ENCODE data around the gene LIG4.

The LIG4 gene

DNA sequence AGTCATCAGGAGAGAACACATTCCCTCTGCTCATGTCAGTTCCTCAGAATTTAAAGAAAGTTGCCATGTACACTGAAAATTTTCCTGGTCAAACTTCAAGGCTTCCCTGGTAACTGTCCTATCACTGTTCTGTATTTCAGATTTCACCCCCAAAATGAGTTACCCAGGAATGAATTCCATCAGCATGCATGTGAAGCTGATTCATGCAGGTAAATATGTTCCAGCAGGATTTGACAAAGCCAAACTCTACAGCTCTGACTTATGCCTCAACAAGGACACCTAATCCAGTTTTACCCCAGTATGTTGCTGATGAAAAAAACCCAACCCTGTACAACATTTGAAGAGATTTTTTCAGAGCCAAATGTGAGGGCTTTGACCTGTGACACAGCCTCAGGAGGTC lies 21.5 kb downstream of the LIG4 start:
- no peak for DNase-seq

DNA sequence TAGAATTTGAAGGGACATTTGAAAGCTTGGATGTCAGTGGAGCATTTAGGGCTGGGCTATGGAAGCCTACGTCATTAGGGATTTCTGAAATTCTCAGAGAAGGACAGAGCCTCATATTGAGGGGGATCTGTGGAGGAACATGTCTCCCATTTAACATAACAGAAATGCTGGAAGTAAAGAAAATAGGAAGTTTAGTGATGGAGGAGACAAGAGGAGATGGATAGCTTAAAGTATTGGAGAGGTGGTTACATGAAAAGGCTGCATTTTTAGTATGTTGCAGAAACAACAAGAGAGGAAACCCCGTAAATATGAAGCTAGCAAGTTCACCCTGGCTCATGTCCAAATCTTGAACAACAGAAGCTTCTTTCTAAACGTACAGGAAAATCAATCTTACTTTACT lies 24.4 kb downstream of the LIG4 start:
- no peak for DNase-seq

DNA sequence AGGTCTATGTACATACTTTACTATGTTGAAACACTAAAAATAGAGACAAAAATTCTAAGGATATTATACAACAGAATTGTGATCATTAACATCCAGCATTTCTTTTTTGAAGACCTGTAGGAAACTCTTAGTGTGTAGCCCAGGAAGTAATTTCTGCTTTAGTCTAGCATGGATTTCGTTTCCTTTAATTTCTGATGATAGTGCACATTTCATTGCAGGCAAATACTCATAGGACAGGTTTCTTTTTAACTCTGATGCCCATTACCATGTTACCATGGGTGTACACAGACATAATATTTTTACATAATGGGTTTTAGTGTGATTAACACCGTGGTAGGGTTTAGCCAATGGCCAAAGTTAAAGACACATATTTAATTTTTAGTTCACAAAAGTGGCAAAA lies 27.1 kb downstream of the LIG4 start:
- DNase-seq: no peak

DNA sequence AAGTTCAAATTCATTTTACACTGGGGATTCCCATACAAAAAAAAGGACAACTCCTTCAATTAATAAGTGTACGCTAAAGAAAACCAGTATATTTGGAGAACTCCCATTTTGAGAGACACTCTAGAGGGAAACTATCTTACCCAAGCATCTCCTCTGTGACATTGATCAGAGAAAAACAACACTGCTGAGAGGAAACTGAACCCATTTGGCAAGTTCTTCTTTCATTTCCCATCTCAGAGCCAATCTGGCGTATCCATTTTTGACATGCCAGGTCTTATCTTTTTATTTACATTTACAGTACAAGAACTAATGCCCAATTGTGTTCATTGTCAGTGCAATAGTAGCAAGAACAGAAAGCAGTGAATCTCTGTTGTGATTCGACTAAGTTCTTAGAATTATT lies 30.1 kb downstream of the LIG4 start:
- DNase-seq: no peak

DNA sequence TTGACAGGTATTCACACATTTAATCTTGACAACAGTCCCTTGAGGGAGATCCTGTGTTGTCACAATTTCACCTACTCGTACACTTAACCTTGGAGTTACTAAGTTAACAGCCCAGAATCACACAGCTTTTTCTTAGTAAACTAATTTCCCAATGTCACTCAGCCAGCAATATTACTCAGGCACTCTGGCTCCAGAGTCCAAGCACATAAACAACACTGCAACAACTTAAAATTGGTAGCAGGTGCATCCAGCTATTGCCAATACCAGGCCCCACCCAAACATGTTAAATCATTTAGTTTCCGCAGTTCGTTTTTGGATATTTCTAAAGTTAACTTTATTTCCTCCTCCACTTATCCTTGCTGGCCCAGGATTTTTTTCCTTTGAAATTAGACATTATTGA lies 32.7 kb downstream of the LIG4 start:
- no peak for DNase-seq

DNA sequence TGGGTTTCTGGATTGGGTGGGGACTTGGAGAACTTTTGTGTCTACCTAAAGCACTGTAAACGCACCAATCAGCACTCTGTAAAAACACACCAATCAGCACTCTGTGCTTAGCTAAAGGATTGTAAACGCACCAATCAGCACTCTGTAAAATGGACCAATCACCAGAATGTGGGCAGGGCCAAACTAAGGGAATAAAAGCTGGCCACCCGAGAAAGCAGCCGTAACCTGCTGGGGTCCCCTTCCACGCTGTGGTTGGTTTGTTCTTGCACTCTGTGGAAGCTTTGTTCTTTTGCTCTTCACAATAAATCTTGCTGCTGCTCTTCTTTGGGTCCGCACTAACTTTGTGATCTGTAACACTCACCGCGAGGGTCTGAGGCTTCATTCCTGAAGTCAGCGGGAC lies 37.3 kb downstream of the LIG4 start:
- DNase-seq: no peak

DNA sequence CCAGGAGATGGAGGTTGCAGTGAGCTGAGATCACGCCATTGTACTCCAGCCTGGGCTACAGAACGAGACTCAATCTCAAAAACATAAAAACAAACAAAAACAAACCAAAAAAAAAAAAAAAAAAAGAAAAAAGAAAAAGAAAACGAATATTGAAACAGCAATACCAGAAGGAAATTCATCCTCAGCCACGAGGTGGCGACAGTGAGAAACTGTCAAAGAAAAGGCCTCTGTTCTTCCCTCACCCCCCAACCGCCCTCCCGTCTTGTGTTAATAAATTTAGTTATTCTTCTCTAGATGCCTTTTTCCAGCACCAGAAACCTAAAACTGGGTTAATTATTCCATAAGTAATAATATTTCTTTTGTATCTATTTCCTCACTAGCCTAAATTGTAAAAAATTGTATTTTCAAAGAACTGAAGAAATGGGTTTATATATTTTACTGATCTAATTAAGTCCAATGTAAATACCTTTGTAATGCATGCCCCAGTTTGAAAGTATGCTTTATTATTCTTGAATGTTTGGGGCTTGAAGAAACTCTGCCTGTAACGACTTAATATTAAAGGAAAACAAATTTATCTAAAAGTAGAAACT lies 38.6 kb downstream of the LIG4 start:
- DNase-seq: peak; percentile 3

DNA sequence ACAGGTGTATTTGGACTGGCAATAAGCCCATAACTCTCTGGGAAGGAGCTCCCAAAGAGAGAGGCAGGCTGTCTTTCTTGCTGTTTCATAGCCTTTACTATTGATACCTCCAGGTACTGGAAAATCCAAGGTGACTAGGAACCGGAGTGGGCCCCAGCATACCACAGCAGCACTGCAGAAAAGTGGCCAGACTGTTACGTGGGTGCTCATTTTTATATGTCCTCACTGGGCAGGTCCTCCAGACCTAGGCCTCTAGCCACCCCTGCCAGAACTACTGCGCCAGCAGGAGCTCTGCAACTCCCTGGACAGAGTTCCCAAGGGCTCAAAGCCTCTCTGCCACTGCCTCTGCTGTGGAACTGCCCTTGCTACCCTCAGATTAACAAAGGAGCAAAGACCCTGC lies 46.4 kb downstream of the LIG4 start:
- no peak for DNase-seq

DNA sequence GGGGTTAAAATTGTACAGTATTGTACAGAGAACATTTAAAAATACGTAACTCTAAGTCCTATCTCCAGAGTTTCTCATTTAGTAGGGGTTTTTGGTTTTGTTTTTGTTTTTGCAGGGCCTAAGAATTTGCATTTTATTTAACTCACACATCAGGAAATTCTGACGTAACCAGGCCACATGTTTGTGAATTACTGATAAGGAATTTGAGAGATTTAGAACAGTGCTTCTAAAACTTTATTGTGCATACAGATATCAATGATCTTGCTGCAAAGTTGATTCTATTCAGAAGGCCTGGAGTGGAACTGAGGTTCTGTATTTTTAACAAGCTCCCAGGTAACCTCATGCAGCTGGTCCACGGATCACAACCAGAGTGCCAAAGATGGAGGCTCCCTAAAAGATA lies 49.3 kb downstream of the LIG4 start:
- no peak for DNase-seq

DNA sequence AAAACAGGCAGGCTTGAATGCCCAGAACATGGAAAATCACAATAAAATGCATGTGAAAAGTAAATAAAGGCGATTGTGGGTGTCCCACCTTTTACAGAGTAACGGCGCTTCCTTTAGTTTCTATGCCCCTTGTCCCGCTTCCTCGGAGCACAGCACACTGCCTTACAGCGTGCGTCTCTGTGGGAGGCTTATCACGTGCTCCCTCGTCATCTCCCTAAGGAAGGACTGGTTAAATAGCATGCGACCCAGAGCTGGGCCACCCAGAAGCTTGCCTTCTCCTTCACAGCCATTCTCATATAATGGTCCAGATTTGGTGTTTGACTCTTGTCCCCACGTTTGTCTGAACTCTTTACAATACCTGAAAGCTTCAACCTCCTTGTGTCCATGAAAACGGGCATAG lies 56.6 kb downstream of the LIG4 start:
- DNase-seq: no peak

All from NCI-H1436 (cell line).